ENCODE measurements around the gene MPHOSPH9.

DNA sequence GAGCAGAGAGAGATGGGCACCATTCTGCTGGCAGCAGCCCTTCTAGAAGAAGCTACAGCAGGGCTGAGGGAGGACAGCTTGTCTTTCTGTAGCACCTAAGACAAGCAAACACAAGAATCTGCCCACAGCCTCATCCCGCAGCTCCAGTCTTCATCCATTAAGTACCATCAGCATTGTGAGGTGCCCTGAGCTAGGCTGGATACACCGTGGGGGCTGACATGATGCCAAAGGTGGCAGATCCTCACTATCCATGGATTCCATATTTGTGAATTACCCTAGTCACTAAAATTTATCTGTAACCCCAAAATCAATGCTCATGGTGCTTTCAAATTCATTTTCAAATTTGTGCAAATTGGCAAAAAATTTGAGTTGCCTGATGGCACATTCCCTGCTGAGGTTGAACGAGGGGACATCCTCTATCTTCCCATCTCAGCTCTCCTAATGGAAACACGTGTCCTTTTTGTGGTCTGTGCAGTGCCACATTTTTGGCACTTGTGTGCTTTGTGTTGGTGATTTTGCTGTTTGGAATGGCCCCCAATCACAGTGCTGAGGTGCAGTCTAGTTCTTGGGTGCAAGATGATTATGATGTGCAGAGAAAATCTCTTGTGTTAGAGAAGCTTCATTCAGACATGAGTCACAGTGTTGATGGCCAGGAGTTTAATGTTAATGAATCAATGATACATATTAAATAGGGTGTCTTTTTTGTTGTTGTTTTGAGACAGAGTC is 89.0 kb downstream of the MPHOSPH9 start:
- TF ChIP-seq, protein P1, sequence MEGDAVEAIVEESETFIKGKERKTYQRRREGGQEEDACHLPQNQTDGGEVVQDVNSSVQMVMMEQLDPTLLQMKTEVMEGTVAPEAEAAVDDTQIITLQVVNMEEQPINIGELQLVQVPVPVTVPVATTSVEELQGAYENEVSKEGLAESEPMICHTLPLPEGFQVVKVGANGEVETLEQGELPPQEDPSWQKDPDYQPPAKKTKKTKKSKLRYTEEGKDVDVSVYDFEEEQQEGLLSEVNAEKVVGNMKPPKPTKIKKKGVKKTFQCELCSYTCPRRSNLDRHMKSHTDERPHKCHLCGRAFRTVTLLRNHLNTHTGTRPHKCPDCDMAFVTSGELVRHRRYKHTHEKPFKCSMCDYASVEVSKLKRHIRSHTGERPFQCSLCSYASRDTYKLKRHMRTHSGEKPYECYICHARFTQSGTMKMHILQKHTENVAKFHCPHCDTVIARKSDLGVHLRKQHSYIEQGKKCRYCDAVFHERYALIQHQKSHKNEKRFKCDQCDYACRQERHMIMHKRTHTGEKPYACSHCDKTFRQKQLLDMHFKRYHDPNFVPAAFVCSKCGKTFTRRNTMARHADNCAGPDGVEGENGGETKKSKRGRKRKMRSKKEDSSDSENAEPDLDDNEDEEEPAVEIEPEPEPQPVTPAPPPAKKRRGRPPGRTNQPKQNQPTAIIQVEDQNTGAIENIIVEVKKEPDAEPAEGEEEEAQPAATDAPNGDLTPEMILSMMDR (IDR thresholded peaks at IDR 0.05) = no peak
- no peak for TF ChIP-seq POLR2A (IDR thresholded peaks at IDR 0.05)

All from lower leg skin (tissue), 3 donors.